GM12873 (cell line): ENCODE measurements around the gene YIPF5.

Source experiments
- CTCF ChIP-seq: IDR thresholded peaks from 2 replicates; pipeline ENCODE4 v1.5.1; 2012; ENCODE audit warnings: low read depth, mild to moderate bottlenecking, moderate library complexity, low read length, control low read depth; ENCODE audit not compliant: insufficient read depth; ENCODE audit errors: missing control alignments

Gene YIPF5

GRCh38 chr5:144203750-144204596 lies 33.5 kb upstream of the YIPF5 start:
- peak; percentile 79 for TF ChIP-seq CTCF

GRCh38 chr5:144202726-144203125 lies 32.3 kb upstream of the YIPF5 start:
- TF ChIP-seq CTCF = no peak

GRCh38 chr5:144202072-144202471 lies 31.6 kb upstream of the YIPF5 start:
- TF ChIP-seq CTCF = no peak

- TF ChIP-seq CTCF = no peak
These were observed 31.1 kb upstream of the YIPF5 start for GRCh38 chr5:144201588-144201987.

- TF ChIP-seq CTCF = no peak
These were observed 27.9 kb upstream of the YIPF5 start for GRCh38 chr5:144198386-144198785.

- no peak for TF ChIP-seq CTCF
These were observed 26.2 kb upstream of the YIPF5 start for GRCh38 chr5:144196612-144197011.

- TF ChIP-seq CTCF = no peak
These were observed 25.0 kb upstream of the YIPF5 start for GRCh38 chr5:144195448-144195847.
